Fibroblast of skin of left quadriceps (primary cell): ENCODE data around the gene DTD1.

Experiments
- DNase-seq, 2 experiments: peaks; one replicate each; pipeline ENCODE4 v3.0.0-alpha.2; 2013; ENCODE audit warnings: low read depth in 2 of 2

Gene DTD1

DNA sequence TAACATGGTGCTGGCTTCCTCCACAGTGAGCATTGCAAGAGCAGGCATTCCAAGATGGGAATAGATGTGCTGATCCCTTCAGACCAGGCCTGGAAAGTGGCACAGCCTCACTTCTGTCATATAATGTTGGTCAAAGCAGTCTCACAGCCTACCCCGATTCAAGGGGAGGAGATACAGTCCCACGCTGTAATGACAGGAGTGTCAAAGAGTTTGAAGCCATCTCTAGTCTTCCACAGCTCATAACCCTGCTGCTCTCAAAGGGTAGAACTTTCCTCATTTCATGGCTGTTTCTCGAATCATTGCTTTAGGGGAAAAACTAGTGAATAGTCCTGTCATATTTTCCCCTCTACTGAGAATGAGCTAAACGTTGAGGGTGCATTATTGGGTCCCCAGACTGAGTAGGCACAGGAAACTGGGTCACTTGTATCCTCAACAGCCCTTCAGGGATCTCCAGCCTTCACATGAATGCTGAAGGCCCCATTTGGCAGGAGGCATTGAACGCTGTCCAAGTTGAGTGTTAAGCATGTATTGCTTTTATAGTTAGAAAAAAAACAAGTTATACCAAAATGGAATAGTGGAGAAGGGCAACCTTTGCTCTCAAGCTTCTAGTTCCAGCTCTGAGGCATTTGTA, 27.3 kb downstream of the DTD1 start:
- DNase-seq: no peak

DNA sequence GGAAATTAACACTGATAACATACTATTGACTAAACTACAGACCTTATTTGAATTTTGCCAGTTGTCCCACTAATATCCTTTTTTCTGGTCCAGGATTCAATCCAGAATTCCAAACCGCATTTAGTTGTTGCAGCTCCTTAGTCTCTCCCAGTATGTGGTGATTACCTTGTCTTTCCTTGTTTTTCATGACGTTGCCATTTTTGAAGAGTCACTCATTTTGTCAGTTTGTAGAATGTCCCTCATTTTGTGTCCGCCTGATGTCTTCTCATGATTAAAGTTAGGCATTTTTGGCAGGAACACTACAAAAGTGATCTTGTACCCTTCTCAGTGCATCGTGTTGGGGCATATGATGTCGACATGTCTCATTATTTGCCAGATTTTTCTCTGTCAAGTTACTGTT, 33.1 kb downstream of the DTD1 start:
- no peak for DNase-seq

DNA sequence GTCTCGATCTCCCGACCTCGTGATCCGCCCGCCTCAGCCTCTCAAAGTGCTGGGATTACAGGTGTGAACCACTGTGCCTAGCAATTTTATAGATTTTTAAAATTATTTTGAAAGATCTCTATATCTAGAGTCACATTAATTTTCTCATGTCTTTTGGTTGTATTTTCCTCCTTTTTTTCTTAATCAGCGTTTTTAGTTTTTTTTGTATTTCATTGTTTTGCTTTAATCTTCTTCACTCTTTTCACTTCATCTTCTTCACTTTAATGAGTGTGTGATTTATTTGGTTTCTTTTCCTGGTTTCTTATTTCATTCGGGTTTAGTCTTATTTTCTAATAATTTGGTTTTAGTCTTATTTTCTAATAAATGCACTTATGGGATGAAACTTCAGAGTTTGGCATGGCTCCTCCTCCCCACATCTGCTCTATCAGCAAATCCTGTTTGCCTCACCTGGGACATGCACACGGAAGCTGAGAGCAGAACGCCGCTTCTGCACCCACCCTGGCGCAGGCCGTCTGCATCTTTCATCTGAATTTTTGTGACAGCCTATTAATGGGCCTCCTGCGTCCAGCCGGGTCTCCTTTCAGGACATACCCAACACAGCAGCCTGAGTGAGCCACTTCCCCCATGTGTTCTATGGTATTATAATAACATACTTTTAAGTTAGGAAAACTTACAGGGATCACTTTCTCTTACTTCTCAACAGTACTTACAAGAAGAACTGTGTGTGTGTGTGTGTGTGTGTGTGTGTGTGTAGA, 35.5 kb downstream of the DTD1 start:
- no peak for DNase-seq

DNA sequence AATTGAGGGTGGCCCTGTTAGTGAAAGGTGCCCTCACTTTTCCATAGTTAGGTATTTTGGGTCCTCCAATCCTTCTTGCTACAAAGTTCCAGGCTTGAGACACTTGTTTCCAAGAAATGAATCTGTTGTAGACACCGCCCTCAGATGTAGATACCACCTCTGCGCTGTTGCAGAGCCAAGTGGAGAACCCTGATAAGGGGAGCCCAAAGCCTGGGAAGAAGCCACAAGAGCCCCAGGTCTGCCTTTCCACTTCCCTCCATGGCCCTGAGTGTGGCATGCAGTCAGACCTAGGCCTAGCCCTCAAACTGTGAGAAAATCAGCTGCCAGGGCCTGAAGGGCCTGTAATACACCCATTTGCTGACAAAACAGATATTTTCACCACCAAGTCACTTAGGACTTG, 37.1 kb downstream of the DTD1 start:
- no peak for DNase-seq

DNA sequence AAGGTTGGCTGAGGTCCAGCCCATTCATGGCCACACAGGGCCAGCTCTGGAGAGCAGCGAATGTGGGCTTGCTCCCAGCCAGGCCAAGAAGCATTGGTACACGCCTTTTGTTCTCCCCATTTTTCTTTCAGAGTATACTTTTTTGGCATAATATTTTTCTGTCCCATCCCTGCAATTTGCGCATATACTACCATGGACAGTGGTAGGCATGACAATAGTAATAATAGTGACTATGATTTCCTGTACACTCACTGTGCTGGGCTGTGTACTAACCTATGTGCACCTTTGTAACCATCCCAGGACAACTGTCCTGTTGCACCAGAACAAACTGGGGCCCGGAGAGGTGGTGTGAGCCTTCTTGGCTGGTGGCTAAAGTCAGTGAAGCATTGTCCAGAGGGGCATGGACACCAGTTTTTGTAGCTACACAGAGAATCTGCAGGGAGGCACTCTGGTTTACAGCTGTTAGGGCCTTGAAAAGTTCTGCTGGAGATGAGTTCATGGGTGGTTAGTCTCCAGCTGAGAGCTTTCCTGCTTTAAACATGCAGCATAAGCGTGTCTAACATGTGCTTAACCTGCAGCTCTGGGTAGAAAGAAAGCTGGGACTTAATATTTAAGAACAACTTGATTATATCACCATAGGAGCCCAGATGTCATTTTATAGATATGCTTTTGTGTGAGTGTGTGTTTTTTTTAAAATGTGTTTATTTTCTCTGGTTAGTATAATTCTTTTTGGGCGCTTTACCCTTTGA, 38.2 kb downstream of the DTD1 start:
- no peak for DNase-seq

DNA sequence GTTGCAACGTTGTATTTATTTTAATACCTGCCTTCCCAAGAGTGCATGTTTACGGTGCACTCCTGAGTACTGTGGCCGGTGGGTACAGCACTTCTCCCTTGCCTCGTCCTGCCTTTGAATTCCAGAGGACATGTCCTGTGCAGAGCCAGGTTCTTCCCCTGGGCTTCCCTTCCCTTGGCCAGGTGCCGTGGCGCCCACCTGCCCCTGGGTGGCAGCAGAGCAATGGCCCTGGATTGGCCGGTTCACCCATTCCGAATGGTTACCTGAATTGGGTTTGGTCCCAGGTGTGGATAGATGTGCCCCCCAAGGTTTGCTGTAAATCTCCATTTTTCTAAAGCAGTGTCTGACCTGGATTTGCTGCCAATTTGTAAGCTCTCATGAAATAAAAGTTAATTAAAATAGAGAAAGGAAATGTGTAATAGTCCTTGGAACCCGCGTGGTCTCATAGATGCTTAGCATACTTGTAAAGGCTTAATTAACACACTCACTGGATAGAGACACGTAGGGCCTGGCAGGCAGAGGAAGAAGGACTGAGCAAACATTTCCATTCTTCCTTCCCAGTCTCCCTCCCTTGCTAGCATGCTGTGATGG, 40.6 kb downstream of the DTD1 start:
- DNase-seq: no peak

DNA sequence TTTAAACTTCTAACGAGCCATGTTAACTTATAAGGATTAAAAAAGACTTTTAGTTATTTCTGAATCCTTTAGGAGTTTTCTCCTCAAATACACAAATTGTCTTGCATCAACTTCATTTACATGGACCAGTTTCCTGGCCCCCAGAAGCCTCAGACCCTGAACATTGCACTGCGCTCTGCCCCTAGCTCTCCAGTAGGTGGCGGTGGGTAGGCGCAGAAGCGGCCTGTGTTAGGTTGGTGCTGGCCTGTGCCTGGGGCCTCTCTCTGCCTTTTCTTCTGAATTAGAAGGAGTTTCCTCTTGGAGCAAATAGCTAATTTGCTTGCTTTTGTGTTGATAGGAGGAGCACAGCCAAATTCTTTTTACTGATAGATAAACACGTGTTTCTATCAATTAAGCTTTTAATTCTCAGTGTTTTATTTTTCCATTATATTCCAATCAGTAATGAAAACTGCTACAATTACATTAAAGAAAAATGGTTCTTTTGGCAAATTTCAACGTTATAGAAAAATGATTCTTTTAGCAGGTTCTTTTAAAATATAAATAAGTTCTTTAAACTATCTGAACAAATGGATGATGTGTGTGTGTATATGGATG, 44.4 kb downstream of the DTD1 start:
- DNase-seq: peak; percentile 27 to 34

DNA sequence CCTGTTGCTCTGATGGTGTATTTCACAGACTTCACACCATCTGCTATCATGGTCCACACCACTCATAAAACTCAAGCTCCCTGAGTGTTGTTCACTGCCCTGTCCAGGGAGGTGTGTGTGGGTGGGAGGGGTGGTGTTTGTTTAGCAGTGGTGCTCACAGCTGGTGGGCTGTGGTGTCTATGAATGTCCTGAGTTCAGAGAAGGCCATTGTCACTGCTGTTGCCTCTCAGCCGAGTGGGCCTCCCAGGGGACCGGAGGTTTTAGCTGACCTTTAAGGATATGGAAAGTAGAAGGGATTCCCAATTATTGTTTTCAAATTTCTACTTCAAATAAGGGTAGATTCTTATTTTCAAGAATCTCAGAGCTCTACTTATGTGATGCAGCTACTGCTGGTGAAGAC, 45.6 kb downstream of the DTD1 start:
- DNase-seq: no peak

DNA sequence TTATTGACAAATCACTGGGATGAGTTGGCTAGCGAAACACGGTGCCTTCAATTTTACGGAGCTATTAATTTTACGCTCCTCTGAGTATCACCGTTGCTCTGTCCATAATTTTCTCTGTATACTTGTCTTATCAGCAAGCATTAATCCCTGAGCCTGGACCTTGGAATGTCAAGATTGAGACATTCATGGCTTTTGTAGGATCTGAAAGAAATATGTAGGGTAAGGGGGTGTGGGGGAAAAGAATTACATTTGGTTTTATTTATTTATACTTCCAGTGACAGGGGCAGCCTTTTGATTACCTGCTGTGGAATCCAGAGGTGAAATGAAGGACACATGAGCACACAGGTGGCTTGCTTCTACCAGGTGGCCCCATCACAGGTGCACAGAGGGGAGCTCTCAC, 46.6 kb downstream of the DTD1 start:
- DNase-seq: no peak

DNA sequence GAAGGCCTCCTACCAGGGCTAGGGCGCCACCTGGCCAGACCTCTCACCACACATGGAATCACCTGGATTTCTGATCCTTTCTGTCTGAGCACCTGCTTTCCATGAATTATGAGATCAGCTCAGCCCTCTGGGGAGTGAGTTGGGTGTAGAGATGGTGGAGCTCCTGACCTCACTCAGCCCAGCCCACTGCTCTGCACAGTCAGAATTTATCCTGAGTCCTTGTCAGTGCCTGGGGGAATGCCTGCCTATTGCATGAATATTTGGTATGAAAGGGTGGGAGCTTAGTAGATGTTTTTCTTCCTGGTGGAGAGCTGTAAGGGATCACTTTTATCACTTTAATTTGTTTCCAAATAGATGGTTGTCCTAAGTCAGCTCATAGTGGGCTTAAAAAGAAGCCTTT, 47.5 kb downstream of the DTD1 start:
- no peak for DNase-seq

DNA sequence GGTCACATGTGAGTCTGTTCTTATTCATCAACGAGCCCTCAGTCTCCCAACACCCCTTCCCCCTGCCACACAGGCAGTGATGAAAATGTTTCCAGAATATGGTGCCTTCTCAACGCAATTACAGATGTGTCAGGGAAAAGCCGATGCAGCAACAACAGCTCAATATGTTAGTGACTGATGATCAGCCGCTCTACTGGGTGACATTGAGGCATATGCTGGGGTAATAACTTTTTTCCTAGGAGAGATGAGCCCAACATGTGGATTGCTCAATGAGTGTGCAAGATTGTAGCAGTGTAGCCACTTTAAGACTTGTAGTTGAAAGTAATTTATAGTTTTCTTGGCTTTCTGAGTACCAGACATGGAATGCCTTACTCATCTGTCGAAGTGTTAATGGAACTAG, 49.4 kb downstream of the DTD1 start:
- DNase-seq: peak; percentile 52 to 60

DNA sequence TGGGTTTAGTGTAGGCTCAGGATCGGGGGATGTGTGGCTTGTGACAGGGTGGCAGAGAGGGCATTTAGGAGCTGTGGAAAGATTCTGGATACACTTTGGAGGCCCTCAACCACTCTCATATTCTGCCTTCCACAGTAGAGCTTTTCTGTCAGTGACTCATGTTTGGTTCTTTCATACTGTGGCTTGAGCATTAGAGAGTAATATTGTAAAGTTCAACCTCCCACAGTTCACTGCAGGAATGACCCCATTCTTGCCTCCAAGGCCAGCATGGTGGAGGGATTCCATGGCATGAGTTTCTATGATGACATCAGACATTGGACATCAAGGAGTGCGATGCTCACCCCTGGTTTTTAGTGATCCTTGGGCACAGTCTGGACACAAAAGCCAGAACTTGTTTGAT, 50.9 kb downstream of the DTD1 start:
- no peak for DNase-seq

DNA sequence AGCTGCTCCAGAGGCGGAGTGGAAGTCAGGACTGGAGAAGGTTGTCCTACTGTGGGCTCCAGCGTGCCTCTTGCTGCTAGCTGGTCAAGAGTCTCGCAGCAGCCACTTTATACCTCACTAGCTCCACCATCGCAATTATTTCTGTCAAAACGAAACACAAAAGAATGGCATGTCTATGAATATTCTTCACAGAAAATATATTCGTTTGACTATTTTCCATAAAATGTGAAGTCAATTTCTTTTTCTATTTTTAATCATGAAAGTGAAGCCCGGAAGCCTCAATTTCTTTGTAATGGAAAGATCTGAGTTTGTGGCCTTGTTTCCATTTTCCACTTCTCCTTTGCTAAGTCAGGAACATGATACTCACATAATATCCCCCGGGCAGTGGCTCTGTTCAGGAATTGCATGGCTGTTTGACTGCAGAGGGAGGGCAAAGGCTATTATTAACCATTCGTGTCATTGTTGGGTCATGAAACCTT, 51.7 kb downstream of the DTD1 start:
- no peak for DNase-seq

DNA sequence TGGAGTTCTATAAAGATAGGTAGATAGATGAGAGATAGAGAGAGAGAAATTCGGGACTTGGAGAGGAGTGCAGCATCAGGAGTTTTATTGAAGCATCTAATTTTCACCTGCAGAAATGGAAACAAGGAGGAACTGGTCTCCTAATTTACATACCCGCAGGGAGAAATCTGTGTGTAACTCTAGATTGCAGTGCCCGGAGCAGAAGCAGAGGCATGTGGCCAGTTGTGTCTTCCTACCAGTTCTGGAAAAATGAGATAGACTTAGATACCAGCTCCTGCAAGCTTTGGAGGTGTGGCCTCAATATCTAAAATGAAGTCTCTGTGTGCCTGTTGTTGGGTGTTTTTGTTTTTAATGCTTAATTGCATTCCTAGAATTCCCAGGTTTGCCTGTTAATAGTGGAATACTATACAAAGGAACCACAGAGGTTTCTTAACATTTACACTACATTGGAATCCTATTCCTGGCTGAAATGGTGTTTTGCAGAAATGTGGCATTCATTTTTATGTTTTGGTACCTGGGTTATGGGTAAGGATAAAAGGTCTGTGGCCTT, 57.4 kb downstream of the DTD1 start:
- DNase-seq: no peak

DNA sequence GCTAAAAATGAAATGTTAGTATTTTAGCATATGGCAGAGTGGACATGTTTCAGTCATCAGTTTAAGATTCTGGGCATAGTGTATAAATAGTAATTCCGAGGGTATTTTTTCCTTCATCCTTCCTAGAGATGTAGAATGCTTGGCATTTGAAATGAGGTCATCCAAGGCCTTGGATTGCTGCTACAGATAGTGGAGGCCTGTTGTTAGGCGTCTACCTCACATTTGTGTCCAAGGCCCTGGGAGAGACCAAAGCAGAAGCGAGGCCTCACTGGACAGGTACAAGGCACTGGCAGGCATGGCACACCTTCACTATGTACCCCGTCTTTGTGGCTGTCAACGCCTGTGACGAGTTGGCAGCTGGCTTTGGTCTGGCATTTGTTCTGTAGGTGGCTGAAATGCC, 58.0 kb downstream of the DTD1 start:
- DNase-seq: no peak

DNA sequence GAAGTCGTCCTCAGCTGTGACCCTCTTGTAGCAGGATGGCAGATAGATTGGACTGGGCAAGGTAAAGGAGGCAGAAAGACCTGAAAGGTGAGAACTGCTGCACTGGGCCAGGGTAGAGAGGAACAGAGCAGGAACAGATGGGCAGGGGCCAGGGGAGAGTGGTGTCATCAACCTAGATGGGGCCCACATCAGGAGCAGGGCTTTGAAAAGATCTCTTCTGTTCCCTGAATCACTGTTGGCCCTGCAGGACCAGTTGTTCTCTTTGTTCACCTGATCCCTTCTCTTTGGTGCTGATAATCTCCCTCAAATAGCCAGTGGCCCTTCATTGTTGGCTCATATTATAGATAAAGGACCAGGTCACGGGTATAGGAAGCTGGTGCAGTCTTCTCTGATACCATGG, 59.9 kb downstream of the DTD1 start:
- no peak for DNase-seq

DNA sequence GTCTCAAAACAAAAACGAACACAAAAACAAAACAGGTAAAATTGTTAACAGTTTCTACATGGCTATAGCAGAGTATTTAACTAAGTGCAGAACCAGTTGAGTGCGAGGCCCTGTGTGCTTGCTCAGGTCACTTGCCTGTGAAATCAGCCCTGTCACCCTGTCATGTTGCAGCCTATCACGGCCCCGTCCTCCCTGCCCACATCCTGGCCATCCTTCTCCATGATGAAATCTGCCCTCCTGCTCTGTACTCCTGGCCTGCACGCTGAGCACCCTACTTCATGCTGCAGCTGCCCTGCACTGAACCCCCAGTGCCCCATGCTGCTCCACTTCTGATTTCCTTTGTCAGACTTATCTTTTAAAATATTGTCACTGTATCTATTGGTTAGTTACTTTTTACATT, 62.4 kb downstream of the DTD1 start:
- no peak for DNase-seq

DNA sequence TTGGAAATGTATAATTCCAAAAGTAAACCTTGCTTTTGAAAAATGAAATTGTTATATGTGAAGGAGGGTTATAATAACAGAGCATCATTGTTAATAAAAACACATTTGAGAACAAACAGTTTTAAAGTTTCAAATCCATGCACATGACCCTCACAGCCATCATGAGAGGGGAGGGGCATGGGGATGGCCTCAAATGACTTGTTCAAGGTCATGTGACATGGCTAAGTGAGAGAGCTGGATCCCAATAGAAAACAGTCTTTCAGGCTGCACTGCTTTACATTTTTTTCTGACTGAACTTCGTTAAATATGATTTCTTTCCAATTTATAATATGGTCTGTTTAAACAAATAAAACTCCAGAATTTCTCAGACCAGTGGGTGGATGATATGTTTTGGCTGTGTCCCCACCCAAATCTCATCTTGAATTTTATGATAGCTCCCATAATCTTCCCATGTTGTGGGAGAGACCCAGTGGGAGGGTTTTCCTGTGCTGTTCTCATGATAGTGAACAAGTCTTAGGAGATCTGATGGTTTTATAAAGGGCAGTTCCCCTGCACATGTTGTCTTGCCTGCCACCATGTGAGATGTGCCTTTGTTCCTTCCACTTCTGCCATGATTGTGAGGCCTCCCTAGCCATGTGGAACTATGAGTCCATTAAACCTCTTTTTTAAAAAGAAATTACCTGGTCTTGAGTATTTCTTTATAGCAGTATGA, 66.0 kb downstream of the DTD1 start:
- no peak for DNase-seq

DNA sequence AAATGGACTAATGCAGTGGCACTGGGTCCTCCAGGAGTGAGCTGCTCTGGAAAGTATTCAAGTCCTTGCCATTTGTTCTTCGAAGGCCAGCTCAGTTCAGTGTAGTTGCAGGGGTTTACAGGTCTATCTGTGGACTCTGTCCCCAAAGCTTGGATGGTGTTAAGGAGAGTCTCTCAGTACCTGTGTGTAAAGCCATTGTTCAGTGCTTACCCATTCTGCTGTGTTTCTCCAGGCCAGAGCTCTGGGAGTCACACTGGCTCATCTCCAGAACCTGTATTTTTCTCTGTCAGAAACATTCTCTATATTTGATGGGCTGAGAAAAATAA, 66.6 kb downstream of the DTD1 start:
- no peak for DNase-seq

DNA sequence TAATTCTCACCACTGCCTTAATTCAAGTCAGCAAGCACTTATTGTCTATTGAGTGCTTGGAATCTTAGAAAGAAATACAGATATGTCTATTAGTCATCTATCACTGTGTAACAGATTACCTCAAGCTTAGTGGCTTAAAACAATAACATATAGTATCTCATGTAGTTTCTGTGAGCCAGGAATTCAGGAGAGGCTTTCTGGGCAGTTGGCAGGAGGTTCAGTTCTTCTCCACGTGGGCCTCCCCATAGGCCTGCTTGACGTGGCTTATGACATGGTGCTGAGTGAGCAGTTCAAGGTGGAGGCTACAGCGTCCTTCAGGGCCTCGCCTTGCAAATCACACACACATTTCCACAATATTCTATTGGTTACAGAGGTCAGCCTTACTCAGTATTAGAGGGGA, 69.7 kb downstream of the DTD1 start:
- no peak for DNase-seq

DNA sequence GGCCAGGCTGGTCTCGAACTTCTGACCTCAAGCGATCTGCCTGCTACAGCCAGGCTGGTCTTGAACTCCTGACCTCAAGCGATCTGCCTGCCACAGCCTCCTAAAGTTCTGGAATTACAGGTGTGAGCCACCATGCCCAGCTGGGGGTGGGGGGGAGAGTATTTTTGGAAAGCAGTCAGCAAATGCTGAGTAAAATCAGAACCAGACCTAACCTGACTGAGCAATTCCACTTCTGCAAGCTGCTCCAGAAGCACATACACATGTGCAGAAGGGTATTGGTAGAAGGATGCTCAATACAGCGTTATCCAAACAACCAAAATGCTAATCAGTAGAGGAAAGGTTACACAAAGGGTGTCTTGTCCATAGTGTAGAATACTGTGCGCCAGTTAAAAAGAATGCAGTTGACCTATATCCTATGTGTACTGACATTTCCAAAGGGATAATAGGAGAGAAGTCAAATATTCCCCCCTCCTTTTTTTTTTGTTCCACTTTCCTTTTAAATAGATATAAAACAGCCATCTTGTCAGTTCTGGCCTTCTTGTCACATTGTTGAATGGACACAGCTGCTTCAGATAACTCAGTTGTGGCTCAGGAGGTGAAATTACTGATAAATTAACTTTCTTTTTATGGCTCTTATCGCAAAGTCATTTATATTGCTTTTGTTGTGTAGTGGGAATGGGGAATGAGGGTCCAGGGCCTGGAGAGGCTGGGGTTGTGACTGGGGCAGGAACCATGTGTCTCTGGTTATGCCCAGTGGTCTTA, 74.6 kb downstream of the DTD1 start:
- DNase-seq: no peak
